Body of pancreas (tissue), 4 donors: Measurements from ENCODE around the gene PEAK1.

Experiments
- CTCF ChIP-seq, 7 experiments: fragments of 450-650 bp in 4 of 7; fragments of 200-600 bp in 3 of 7; sonication (generic) in 3 of 7; IDR thresholded peaks; one replicate each; pipeline ENCODE4 v1.5.1; 2016 to 2019; ENCODE audit warnings: antibody characterized with exemption in 7 of 7
- POLR2A ChIP-seq, 3 donors: fragments of 450-650 bp; IDR thresholded peaks; one replicate each; pipeline ENCODE4 v1.6.1; 2016; ENCODE audit warnings: antibody characterized with exemption in 3 of 3, mild to moderate bottlenecking in 2 of 3

GRCh38 chr15:77276943-77277342, 143.0 kb downstream of the PEAK1 start:
- TF ChIP-seq POLR2A (IDR thresholded peaks at IDR 0.05) (no peak), CTCF (IDR thresholded peaks at IDR 0.05) (no peak)
